HCT116 (cell line): ENCODE measurements around the gene SEZ6. TPM values are rescaled to one million over a fixed set of nuclear protein-coding genes. Genes with fewer than 3 reads are reported as not detected.

Experiments
- ATAC-seq: fragments of 200-7000 bp; cut with Tn5 transposase; 2 replicates; pipeline ENCODE4 v1.9.1; 2020; ENCODE audit warnings: mild to moderate bottlenecking, moderate library complexity
- BruUV-seq: library from RNA; stranded (reverse); fragments of 400-500 nt; replicated peaks from 2 replicates; lab custom pipeline; 2021; lab: Mats Ljungman, UMichigan
- CTCF ChIA-PET: fragments of 300-600 bp; sonication (Branson Sonifier 250); formaldehyde crosslinking; loops from one replicate; lab custom pipeline; 2021; ENCODE audit warnings: antibody characterized with exemption; lab: Charles Lee
- POLR2A ChIA-PET: fragments of 300-600, 350-600 bp; sonication (Branson Sonifier 250); formaldehyde crosslinking; loops from one replicate; lab custom pipeline; 2021; ENCODE audit warnings: antibody characterized with exemption; lab: Charles Lee
- RAD21 ChIA-PET, 2 experiments: fragments of 300-600 bp; sonication (Branson Sonifier 250); formaldehyde crosslinking; loops; one replicate each; lab custom pipeline; 2023; ENCODE audit warnings: low total read pairs in 2 of 2; ENCODE audit not compliant: uncharacterized antibody in 2 of 2, unreplicated experiment in 2 of 2, low non-redundant PET in 1 of 2; lab: Charles Lee
- DNase-seq: peaks from one replicate; pipeline ENCODE4 v3.0.0-alpha.2; 2010; ENCODE audit warnings: low read depth, low spot score
- H2AFZ ChIP-seq: fragments of 200-600 bp; shearing (Covaris generic), sonication (generic); 2 replicates; pipeline ENCODE4 v1.6.1; 2017; ENCODE audit warnings: low read depth, mixed run types, mixed read lengths, antibody characterized with exemption, low read length; ENCODE audit not compliant: poor library complexity, severe bottlenecking
- H3K27ac ChIP-seq: 2 replicates; pipeline ENCODE4 v1.5.1; 2012; ENCODE audit warnings: low read depth, low read length
- H3K27me3 ChIP-seq: fragments of 200-600 bp; sonication (generic); 2 replicates; pipeline ENCODE4 v1.6.1; 2016; ENCODE audit warnings: mixed run types, low read length, mixed read lengths; ENCODE audit not compliant: insufficient read depth
- H3K36me3 ChIP-seq, 2 experiments: fragments of 200-500 bp in 1 of 2; fragments of 200-600 bp in 1 of 2; sonication (Bioruptor generic) in 1 of 2; sonication (generic) in 1 of 2; 2 replicates each; pipeline versions ENCODE4 v1.5.1 to v1.6.1; 2014 to 2016; ENCODE audit warnings: low read length in 2 of 2, inconsistent platforms in 1 of 2, mixed read lengths in 1 of 2, mixed run types in 1 of 2; ENCODE audit not compliant: insufficient read depth in 2 of 2, control insufficient read depth in 1 of 2
- H3K4me1 ChIP-seq, 2 experiments: fragments of 200-600 bp in 1 of 2; sonication (generic) in 1 of 2; 2 replicates each; pipeline versions ENCODE4 v1.5.1 to v1.6.1; 2012 to 2017; ENCODE audit warnings: low read length in 2 of 2, inconsistent platforms in 1 of 2, mild to moderate bottlenecking in 1 of 2, mixed read lengths in 1 of 2, mixed run types in 1 of 2, moderate library complexity in 1 of 2; ENCODE audit not compliant: insufficient read depth in 2 of 2, control insufficient read depth in 1 of 2
- H3K4me2 ChIP-seq: fragments of 200-600 bp; sonication (generic); 2 replicates; pipeline ENCODE4 v1.6.1; 2017; ENCODE audit warnings: mixed run types, low read length, mixed read lengths
- H3K4me3 ChIP-seq, 2 experiments: fragments of 200-600 bp in 1 of 2; sonication (generic) in 1 of 2; replicated peaks in 1 of 2; 2 replicates each; pipeline ENCODE4 v1.5.1; 2011 to 2016; ENCODE audit warnings: low read length in 2 of 2, control low read depth in 1 of 2, low read depth in 1 of 2, mild to moderate bottlenecking in 1 of 2, mixed read lengths in 1 of 2, mixed run types in 1 of 2
- H3K79me2 ChIP-seq: fragments of 200-600 bp; sonication (generic); 2 replicates; pipeline ENCODE4 v1.6.1; 2017; ENCODE audit warnings: mild to moderate bottlenecking, mixed run types, low read length, moderate library complexity, mixed read lengths; ENCODE audit not compliant: insufficient read depth
- H3K9ac ChIP-seq: fragments of 200-600 bp; sonication (generic); 2 replicates; pipeline ENCODE4 v1.6.1; 2016; ENCODE audit warnings: low read length, mixed read lengths
- H3K9me2 ChIP-seq: fragments of 200-600 bp; sonication (generic), shearing (Covaris generic); 2 replicates; pipeline ENCODE4 v1.6.1; 2017; ENCODE audit warnings: mixed run types, mild to moderate bottlenecking, moderate library complexity; ENCODE audit not compliant: insufficient read depth
- H3K9me3 ChIP-seq, 2 experiments: fragments of 200-500 bp in 1 of 2; fragments of 200-600 bp in 1 of 2; sonication (Bioruptor generic) in 1 of 2; sonication (generic) in 1 of 2; 2 replicates each; pipeline ENCODE4 v1.6.1; 2014 to 2017; ENCODE audit warnings: low read length in 2 of 2, mixed read lengths in 2 of 2, inconsistent platforms in 1 of 2, low read depth in 1 of 2, mild to moderate bottlenecking in 1 of 2, mixed run types in 1 of 2, moderate library complexity in 1 of 2; ENCODE audit not compliant: control insufficient read depth in 1 of 2, insufficient read depth in 1 of 2
- H4K20me1 ChIP-seq: fragments of 200-600 bp; sonication (generic), shearing (Covaris generic); 2 replicates; pipeline ENCODE4 v1.6.1; 2017; ENCODE audit warnings: mixed run types, mild to moderate bottlenecking, moderate library complexity; ENCODE audit not compliant: insufficient read depth
- CBX3 ChIP-seq: IDR thresholded peaks from 2 replicates; pipeline ENCODE4 v1.6.1; 2012; ENCODE audit warnings: low read depth
- CEBPB ChIP-seq: IDR thresholded peaks from 2 replicates; pipeline ENCODE4 v1.6.1; 2012; ENCODE audit warnings: low read depth
- EGR1 ChIP-seq: IDR thresholded peaks from 2 replicates; pipeline ENCODE4 v1.6.1; 2012; ENCODE audit warnings: low read depth
- JUND ChIP-seq: IDR thresholded peaks from 2 replicates; pipeline ENCODE4 v1.6.1; 2012
- POLR2A ChIP-seq: IDR thresholded peaks from 2 replicates; pipeline ENCODE4 v1.7.0; 2011; ENCODE audit warnings: borderline replicate concordance; ENCODE audit not compliant: insufficient read depth, insufficient read length; ENCODE audit errors: extremely low read depth
- RAD21 ChIP-seq: IDR thresholded peaks from 2 replicates; pipeline ENCODE4 v1.6.1; 2012; ENCODE audit warnings: low read depth, mild to moderate bottlenecking
- SRF ChIP-seq: IDR thresholded peaks from 2 replicates; pipeline ENCODE4 v1.6.1; 2012; ENCODE audit warnings: low read depth
- ZFX ChIP-seq: fragments of 450-650 bp; IDR thresholded peaks from 2 replicates; pipeline ENCODE4 v1.6.1; 2017
- intact Hi-C: fragments of 100-400 bp; cut with micrococcal nuclease; formaldehyde crosslinking; loops from 2 replicates; pipeline ENCODE4 v1.10.0; 2022
- total RNA-seq: library from RNA; stranded (reverse); gene quantifications from one replicate; pipeline ENCODE4 v1.2.1, GENCODE V29; 2021; ENCODE audit not compliant: unreplicated experiment
- TF ChIP-seq, protein P1 (sequence below), 3 experiments: fragments of 200-600 bp in 1 of 3; sonication (generic) in 1 of 3; IDR thresholded peaks in 2 of 3; conservative IDR thresholded peaks in 1 of 3; 2 replicates each; pipeline ENCODE4 v1.5.1; 2012 to 2017; ENCODE audit warnings: low read depth in 2 of 3, low read length in 2 of 3, antibody characterized with exemption in 1 of 3, borderline replicate concordance in 1 of 3, control low read depth in 1 of 3, mild to moderate bottlenecking in 1 of 3, mixed read lengths in 1 of 3, mixed run types in 1 of 3, moderate library complexity in 1 of 3; ENCODE audit not compliant: insufficient read depth in 1 of 3

The SEZ6 gene
- total RNA-seq, 1 experiment from 2014 or later: 0.22 TPM

DNA sequence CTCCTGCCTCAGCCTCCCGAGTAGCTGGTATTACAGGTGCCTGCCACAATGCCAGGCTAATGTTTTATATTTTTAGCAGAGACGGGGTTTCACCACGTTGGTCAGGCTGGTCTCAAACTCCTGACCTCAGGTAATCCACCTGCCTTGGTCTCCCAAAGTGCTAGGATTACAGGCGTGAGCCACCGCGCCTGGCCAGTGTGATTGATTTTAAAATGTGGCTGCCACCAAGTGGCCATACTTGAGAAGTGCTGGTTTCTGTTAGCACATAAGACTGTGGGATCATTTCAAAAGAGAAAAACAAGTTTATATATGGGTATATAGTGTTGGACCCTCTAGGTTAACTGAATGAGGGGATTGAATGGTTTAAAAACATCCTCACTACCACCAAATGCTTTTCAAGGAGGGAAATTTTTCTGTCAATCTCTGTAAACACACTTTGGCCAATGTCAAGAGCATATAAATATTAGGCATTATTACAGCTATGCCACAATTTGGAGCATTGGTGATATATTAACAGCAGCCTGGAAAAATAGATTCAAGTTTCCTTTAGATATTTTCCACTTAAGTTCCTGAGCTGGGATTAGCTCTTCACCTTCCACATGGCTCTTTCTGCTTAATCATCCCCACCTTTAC, 89.4 kb downstream of the SEZ6 start:
- ATAC-seq: peak; percentile 88
- H3K27ac ChIP-seq: no peak overlapping the region

DNA sequence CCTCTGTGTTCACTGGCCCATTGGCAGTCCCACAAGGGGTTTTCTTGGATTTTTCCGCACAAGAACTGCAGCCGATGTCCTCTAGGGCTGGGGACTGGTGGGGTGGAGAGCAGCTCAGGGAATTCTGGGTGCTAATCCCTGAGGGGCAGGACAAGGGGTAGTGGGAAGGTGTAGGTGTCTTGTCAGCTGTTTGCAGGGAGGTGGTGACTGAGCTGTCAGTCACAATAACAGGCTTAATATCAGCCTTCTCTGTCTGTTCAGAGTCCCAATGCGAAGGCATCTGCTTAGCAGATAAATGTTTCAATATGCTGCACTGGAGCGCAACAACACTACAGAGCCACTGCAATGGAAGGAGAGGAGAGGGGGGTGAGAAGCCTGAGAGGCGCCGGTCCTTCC, 92.9 kb downstream of the SEZ6 start:
- ATAC-seq (no peak), DNase-seq (no peak)
- Histone ChIP-seq H3K9me3 (no peaks in the 10 kb centered on the region), H2AFZ (no peak overlapping the region), H3K4me1 (no peaks in the 10 kb centered on the region), H3K79me2 (no peaks in the 10 kb centered on the region), H3K9ac (no peak overlapping the region), H3K4me3 (no peak overlapping the region), H3K9me2 (no peaks in the 10 kb centered on the region), H3K36me3 (peaks cover 76 to 86% of the 10 kb centered on the region in 2 experiments), H3K27ac (no peak overlapping the region; the same call in 1 of the 2 replicates), H3K27me3 (no peaks in the 10 kb centered on the region), H4K20me1 (no peaks in the 10 kb centered on the region), H3K4me2 (no peak overlapping the region)
- ChIA-PET CTCF (interaction anchor here (0.6 to 0.8 kb wide), 2 partner anchors 39 to 191 kb away, joined by 3 read pairs; partner anchors contain the start of gene PHF12), POLR2A (no interaction called here), RAD21 (no interaction called here)
- intact Hi-C loops: no loop called here
- BruUV-seq: no TSS peak
- TF ChIP-seq, protein P1, sequence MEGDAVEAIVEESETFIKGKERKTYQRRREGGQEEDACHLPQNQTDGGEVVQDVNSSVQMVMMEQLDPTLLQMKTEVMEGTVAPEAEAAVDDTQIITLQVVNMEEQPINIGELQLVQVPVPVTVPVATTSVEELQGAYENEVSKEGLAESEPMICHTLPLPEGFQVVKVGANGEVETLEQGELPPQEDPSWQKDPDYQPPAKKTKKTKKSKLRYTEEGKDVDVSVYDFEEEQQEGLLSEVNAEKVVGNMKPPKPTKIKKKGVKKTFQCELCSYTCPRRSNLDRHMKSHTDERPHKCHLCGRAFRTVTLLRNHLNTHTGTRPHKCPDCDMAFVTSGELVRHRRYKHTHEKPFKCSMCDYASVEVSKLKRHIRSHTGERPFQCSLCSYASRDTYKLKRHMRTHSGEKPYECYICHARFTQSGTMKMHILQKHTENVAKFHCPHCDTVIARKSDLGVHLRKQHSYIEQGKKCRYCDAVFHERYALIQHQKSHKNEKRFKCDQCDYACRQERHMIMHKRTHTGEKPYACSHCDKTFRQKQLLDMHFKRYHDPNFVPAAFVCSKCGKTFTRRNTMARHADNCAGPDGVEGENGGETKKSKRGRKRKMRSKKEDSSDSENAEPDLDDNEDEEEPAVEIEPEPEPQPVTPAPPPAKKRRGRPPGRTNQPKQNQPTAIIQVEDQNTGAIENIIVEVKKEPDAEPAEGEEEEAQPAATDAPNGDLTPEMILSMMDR (IDR thresholded peaks at IDR 0.05 in 2 of 3, conservative IDR thresholded peaks at IDR 0.05 in 1 of 3; ENCODE audit: borderline replicate concordance in 1 of 3, insufficient read depth in 1 of 3, low read depth in 2 of 3, low read length in 2 of 3): no peak
- TF ChIP-seq POLR2A (no peak), JUND (no peak), RAD21 (no peak), CBX3 (no peak), CEBPB (no peak), ZFX (no peak), SRF (no peak), EGR1 (no peak)

More for the DNA sequence above, 89.4 kb downstream of the SEZ6 start:
- DNase-seq: peak; percentile 13
- CTCF ChIA-PET: interaction anchor here (1.0 to 1.8 kb wide), 3 partner anchors 37 to 189 kb away, joined by 3 to 16 read pairs (median 4); no protein-coding TSS in a partner anchor
- RAD21 ChIA-PET: no interaction called here
- no peaks in the 10 kb centered on the region for H3K4me1 ChIP-seq
- H3K9me2 ChIP-seq: no peaks in the 10 kb centered on the region
- no peaks in the 10 kb centered on the region for H3K27me3 ChIP-seq
- no TSS peak for BruUV-seq
- no peak overlapping the region for H3K4me2 ChIP-seq
- intact Hi-C loops: loop anchor here (1.0 kb wide), 2 partner anchors 153 to 189 kb away; no protein-coding TSS in a partner anchor
- no peak overlapping the region for H3K9ac ChIP-seq
- H4K20me1 ChIP-seq: no peaks in the 10 kb centered on the region
- H3K36me3 ChIP-seq: peaks cover 70 to 72% of the 10 kb centered on the region in 2 experiments
- no peak overlapping the region for H3K4me3 ChIP-seq
- H2AFZ ChIP-seq: no peak overlapping the region
- POLR2A ChIA-PET: no interaction called here
- no peaks in the 10 kb centered on the region for H3K79me2 ChIP-seq
- TF ChIP-seq EGR1 (no peak), RAD21 (peak; percentile 72)
- TF ChIP-seq, protein P1 (IDR thresholded peaks at IDR 0.05 in 2 of 3, conservative IDR thresholded peaks at IDR 0.05 in 1 of 3; ENCODE audit: borderline replicate concordance in 1 of 3, insufficient read depth in 1 of 3, low read depth in 2 of 3, low read length in 2 of 3): peak; percentile 52 to 65 (median 62); a peak in 5 of 6 replicates
- no peaks in the 10 kb centered on the region for H3K9me3 ChIP-seq
